HepG2 (cell line): ENCODE measurements around the gene OR2L8. TPM values are rescaled to one million over a fixed set of nuclear protein-coding genes. Genes with fewer than 3 reads are reported as not detected.

ENCODE experiments used
- AFF4 ChIP-seq: sonication (generic); formaldehyde crosslinking; IDR thresholded peaks from 2 replicates; pipeline ENCODE4 v1.4.0; 2020; ENCODE audit warnings: missing genetic modification reagents
- ARID4A ChIP-seq: sonication (generic); formaldehyde crosslinking; IDR thresholded peaks from 2 replicates; pipeline ENCODE4 v1.5.0; 2020; ENCODE audit warnings: mild to moderate bottlenecking, missing genetic modification reagents, borderline replicate concordance
- CHD4 ChIP-seq: fragments of 200-600 bp; sonication (generic); IDR thresholded peaks from 2 replicates; pipeline ENCODE4 v1.7.0; 2017; ENCODE audit warnings: mild to moderate bottlenecking, low read length, borderline replicate concordance
- GPBP1L1 ChIP-seq: sonication (generic); formaldehyde crosslinking; IDR thresholded peaks from 2 replicates; pipeline ENCODE4 v1.5.0; 2020; ENCODE audit warnings: mild to moderate bottlenecking, missing genetic modification reagents
- HOXA9 ChIP-seq: sonication (generic); formaldehyde crosslinking; IDR thresholded peaks from 2 replicates; pipeline ENCODE4 v1.8.1; 2022; ENCODE audit warnings: missing genetic modification reagents, mild to moderate bottlenecking, moderate library complexity, borderline replicate concordance
- SP1 ChIP-seq, 2 experiments: fragments of 450-650 bp in 1 of 2; sonication (generic) in 1 of 2; formaldehyde crosslinking in 1 of 2; IDR thresholded peaks; 2 replicates each; pipeline versions ENCODE4 v1.4.0 to v1.6.1; 2016 to 2020; ENCODE audit warnings: missing genetic modification reagents in 1 of 2
- ZFP82 ChIP-seq: sonication (generic); formaldehyde crosslinking; IDR thresholded peaks from 2 replicates; pipeline ENCODE4 v1.5.1; 2020; ENCODE audit warnings: mild to moderate bottlenecking, missing genetic modification reagents, borderline replicate concordance
- ZNF30 ChIP-seq: sonication (generic); formaldehyde crosslinking; IDR thresholded peaks from 2 replicates; pipeline ENCODE4 v1.5.0; 2020; ENCODE audit warnings: mild to moderate bottlenecking, missing genetic modification reagents
- ZNF75D ChIP-seq: sonication (generic); formaldehyde crosslinking; IDR thresholded peaks from 2 replicates; pipeline ENCODE4 v1.8.1; 2023; ENCODE audit warnings: missing genetic modification reagents, mild to moderate bottlenecking, borderline replicate concordance
- polyA plus RNA-seq, 8 experiments: library from polyadenylated mRNA; depleted of rRNA in 3 of 8; stranded (reverse) in 7 of 8; unstranded in 1 of 8; fragments of >200 nt; fragmentation: Illumina TruSeq in 4 of 8; extraction: Trizol in 4 of 8; gene quantifications; 2 replicates each; pipeline versions ENCODE4 v1.2.1 to v1.2.3, GENCODE V29; 2011 to 2016; ENCODE audit warnings: low read depth in 4 of 8, missing spikeins in 1 of 8, mixed read lengths in 1 of 8; ENCODE audit not compliant: insufficient read depth in 1 of 8
- total RNA-seq, 5 experiments: library from RNA; depleted of rRNA; stranded (reverse); fragments of >200 nt; fragmentation: Illumina TruSeq; extraction: Trizol; gene quantifications; 2 replicates each; pipeline ENCODE4 v1.2.3, GENCODE V29; 2016; ENCODE audit warnings: low read depth in 1 of 5

The OR2L8 gene
- total and polyA plus RNA-seq, 2 of the 13 experiments (the other 11 are each of a cell fraction or from before 2014, with no cell fraction given), result not detected

GRCh38 chr1:247923941-247924340 is 24.7 kb upstream of the OR2L8 start (continued):
- TF ChIP-seq ARID4A (no peak), ZNF75D (no peak), HOXA9 (CRISPR knock-in tag) (no peak), AFF4 (no peak), CHD4 (no peak), GPBP1L1 (no peak), ZFP82 (no peak), SP1 (IDR thresholded peaks at IDR 0.05) (no peak), SP1 (CRISPR knock-in tag; IDR thresholded peaks at IDR 0.05) (no peak), ZNF30 (CRISPR knock-in tag) (no peak)
